NCI-H345 treated with DMSO at 0.1 percent for 48 hours (cell line): ENCODE data around the gene TESK2.

Experiments used
- DNase-seq: peaks from one replicate; lab custom pipeline; 2025; ENCODE audit not compliant: unreplicated experiment; lab: John Stamatoyannopoulos, UW

Gene TESK2

DNA sequence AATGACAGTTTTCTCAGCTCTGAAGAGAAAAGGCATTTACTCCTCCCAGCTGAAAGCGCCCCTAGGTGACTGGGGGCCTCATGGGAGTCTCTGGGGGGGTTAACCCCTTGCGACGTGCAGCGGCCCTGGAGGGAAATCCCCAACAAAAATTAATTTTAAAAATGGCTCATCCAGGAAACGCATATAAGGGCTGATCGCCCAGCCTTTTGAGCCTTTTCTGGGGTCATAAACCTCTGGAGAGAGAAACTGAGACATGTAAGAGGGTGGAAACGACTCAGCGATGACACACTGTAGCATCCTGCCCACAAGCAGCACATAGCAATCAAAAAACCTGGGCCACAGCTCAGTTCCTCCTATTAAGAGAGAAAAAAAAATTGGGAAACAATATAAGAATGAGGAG lies 184.6 kb downstream of the TESK2 start:
- no peak for DNase-seq

- no peak for DNase-seq
Measured at GRCh38 chr1:45305231-45305630, 185.7 kb downstream of the TESK2 start.

- no peak for DNase-seq
Measured at GRCh38 chr1:45304311-45305081, 186.5 kb downstream of the TESK2 start.

GRCh38 chr1:45303520-45304310 lies 187.2 kb downstream of the TESK2 start:
- peak; percentile 86 for DNase-seq

DNA sequence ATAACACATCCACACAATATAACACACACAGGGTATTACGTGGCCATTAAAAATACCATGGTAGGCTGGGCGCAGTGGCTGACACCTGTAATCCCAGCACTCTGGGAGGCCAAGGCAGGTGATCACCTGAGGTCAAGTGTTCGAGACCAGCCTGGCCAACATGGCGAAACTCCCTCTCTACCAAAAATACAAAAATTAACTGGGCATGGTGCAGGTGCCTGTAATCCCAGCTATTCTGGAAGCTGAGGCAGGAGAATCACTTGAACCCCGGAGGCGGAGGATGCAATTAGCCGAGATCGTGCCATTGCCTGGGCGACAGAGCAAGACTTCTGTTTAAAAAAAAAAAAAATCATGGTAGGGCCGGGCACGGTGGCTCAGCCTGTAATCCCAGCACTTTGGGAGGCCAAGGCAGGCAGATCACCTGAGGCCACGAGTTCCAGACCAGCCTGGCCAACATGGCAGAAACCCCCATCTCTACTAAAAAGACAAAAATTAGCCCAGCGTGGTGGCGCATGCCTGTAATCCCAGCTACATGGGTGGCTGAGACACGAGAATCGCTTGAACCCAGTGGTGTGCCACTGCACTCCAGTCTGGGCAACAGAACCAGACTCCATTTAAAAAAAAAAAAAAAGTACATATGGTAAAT lies 188.3 kb downstream of the TESK2 start:
- no peak for DNase-seq

DNA sequence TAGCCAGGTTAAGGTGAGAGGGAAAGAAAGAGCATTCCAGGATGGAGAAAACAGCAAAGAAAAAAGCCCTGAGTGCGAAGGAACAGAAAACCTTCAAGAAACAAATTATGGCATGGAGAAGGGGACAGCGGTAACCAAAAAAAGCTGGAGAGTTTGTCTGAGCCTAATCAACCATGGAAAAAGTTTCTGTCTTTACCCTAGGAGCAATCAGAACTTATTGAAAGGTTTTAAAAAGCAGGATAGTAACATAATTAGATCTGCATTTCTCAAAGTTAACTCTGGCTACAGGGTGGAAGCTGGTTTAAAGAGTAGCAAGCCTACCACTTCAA lies 190.3 kb downstream of the TESK2 start:
- no peak for DNase-seq

- DNase-seq, result peak; percentile 72
Measured at GRCh38 chr1:45299981-45300668, 190.8 kb downstream of the TESK2 start.

GRCh38 chr1:45299296-45299695 lies 191.7 kb downstream of the TESK2 start:
- no peak for DNase-seq

DNA sequence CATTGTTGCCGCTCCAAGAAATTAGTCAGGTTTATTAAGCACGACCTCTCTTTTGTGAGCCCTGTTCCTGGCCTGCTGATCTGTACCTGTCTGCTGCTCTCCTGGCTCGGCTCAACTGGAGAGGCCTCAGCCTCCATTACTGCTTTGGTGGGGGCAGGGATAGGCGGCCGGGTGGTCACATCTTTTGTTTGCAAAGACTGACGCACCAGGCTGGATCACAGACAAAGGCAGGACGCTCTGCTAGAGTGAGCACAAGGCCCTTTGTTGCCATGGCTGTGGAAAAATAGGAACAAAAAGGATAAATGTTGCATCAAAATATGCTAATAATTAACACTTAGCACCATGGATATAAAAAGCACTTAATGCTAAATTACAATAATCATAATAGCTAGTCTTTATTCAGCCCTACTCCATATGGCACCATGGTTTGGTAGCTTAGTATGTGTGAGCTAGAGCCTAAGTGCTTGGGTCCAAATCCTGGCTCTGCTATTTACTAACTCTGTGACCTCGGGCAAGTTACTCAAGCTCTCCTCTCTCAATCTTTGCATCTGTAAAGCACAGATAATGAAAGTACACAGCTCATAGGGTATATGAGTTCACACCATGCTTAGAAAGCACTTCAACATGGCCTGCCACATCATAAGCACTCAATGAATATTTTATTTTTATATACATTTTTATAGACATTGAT lies 193.2 kb downstream of the TESK2 start:
- DNase-seq, result no peak
